Anterior cingulate cortex (tissue), 58 donors: ENCODE results near the gene FBXO2.

ENCODE experiments used
- DNase-seq, 58 donors: peaks; one replicate each; lab custom pipeline; 2025; lab: John Stamatoyannopoulos, UW

Gene FBXO2

DNA sequence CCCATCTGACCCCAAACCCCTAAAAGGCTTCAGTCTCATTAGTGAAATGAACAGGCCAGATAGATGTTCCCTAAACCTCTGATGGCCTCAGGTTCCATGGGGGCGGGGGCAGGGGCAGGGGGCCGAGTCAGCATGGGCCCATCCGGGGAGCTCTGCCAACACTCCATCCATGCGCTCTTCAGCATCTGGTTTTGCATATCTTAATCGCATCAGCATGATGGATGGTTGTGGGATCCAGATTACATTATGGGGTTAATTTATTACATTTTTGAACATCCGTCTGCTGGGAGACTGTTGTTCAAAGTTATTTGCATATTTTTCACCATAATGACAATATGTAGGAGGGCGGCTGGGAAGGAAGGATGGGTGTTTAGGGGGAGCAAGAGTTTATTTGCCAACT, 29.8 kb upstream of the FBXO2 start:
- DNase-seq = no peak

DNA sequence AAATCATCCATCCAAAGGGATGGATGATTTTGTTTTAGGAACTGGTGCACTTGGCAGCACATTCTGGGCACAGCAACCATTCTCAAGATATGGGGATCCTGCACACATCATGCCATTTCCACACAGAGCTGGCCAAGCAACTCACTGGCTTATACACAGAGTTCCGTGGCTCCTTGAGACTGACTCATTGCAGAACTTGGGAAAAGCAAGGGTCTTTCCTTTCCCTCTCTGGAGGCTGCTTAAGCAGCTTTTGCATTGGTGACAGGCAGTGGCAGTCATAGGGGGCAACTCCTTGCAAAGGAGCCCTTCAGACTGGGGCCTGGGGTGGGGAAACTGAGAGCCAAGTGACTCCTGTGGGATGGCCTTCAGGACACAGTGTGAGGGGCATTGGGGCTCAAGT, 28.6 kb upstream of the FBXO2 start:
- no peak for DNase-seq

DNA sequence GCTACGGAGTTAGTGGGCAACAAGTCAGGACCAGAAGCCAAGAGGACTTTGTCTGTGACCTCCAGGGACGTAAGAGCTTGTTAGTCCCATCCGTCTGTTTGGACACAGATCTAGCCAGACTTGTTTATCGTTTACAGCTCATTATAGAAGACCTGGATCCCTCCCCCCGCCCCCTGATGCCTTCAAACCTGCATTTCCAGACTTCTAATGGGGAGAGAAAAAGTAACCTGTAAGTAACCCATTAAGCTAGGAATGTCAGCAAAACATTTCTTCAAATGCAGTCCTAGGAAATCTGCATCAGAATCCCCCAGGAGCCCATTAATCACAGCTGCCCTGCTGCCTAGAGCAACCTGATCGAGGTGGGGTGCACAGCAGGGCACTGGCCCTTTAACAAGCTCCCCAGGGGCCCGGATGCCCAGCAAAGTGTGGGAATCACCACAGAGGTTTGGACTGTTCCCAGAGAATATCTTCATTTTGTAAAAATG, 28.1 kb upstream of the FBXO2 start:
- DNase-seq = no peak

- peak in 56 of 58 donors; percentile 22 to 90 (median 80) for DNase-seq
Measured at GRCh38 chr1:11681071-11681771, 27.0 kb upstream of the FBXO2 start, which contains the start of gene MAD2L2. TSS of gene MAD2L2 (minus strand) at chr1:11681148. CDS start at chr1:11680601, 547 bp downstream.

GRCh38 chr1:11680270-11681070, 26.2 kb upstream of the FBXO2 start:
- peak in 3 of 58 donors; percentile 47 to 60 (median 53) for DNase-seq

- DNase-seq = no peak
Measured at GRCh38 chr1:11678442-11678841, 24.2 kb upstream of the FBXO2 start.

DNA sequence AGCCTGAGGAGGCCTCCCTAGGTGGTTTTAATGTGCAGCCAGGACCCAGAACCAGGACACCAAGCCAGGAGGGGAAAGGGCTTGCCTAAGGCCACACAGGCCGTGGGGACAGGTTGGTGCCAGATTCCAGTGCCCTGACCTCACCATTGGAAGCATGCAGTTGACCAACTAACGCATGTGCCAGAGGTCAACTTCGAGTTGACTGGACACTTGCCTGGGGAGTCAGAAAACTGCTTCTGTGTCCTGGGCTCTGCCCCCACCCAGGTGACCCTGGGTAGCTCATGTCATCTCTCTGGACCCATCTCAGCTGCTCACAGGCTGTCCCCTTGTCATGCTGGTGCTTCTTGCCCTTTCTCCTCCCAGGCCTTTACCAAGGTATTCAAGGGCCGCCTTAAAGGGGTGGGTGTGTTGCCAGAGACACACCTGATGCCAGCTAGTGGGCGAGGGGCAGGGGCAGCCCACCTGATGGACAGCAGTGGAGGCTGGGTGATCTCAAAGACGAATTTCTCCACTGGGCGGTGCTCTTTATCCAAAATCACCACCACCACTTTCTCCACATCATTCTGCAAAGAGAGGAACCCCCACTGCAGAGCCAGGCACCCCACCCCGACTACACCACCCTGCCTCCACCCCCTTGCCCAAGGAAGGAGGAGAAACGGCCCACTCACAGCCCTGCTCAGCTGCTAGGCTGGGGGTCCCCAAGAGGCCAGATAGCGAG, 22.3 kb upstream of the FBXO2 start:
- no peak for DNase-seq

DNA sequence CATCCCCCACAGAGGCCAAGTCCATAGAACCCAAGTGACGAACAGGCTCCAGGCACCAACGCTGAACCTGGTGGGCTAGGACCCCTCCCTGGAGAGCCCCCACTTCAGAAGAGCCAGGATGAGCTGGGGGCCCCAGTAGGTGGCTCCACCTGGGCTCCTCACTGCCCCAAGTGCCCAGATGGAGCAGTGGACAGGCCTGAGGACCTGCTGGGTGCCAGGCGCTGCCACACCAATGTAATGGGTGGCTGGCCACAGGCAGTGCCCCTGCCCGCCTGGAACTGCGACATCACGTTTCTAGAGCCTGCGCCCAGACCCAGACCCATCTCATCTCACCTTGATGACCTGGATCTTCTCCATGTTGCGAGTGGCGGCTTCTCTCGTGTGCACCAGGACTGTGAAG, 21.1 kb upstream of the FBXO2 start:
- no peak for DNase-seq

GRCh38 chr1:11674488-11674887, 20.3 kb upstream of the FBXO2 start:
- DNase-seq = no peak

- DNase-seq = no peak
Measured at GRCh38 chr1:11673089-11673769, 19.0 kb upstream of the FBXO2 start.

GRCh38 chr1:11671544-11672286, 17.5 kb upstream of the FBXO2 start:
- no peak for DNase-seq

GRCh38 chr1:11671205-11671543, 16.9 kb upstream of the FBXO2 start:
- no peak for DNase-seq

DNA sequence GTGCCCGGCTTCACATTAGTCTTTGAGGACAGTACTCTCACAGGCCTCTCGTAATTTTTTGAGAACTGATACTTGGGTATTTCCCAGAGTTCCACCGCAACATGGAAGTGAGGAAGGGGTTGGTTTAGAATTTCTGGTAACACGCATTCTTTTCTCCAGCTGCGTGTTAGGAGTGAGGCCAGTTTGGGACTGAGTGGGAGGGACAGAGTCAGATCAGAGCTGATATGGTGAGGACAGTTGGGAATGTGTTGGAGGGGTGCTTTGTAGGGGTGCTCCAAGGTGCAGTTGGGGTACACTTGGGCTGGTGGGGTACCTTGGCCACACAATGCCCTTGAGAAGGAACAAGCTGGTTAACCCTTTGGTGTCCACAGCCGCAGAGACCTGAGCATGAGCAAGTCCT, 16.5 kb upstream of the FBXO2 start:
- no peak for DNase-seq

GRCh38 chr1:11668516-11668915, 14.3 kb upstream of the FBXO2 start:
- no peak for DNase-seq

DNA sequence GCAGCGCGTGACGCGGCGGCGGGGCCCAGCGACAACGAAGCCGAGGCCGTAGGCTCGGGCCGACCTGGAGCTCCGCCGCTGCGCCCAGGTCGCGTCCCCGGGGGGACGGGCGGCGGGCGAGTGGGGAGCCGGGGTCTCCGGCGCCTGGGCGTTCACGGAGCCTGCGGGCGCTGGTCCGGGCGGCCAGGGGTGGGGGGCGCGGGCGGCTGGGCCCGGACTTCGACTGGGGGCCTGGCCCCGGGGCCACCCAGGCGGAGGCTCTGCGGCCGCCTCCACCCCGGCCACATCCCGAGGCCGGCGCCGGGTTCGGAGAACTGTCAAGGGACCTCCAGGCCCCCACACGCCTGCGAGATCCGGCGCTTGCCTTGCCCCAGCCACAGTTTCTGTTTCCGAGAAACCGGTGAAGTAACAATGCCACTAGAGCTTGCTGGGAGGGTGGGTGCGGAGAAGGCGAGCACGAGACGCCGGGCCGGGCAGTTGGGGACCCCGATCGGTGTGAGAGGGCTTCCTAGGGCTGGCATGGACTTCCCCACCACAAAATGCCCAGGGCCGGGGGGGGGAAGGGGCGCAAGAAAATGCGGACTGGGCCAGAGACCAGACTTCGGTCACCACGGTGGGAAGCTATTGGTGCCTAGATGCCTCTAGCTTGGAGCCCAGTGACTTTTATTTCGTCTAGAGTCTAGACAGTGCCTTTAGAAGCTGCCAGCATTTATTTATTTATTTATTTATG, 10.3 kb upstream of the FBXO2 start:
- peak in 13 of 58 donors; percentile 14 to 34 (median 25) for DNase-seq

GRCh38 chr1:11661103-11661502, 6.9 kb upstream of the FBXO2 start:
- DNase-seq = no peak

GRCh38 chr1:11659748-11660147, 5.5 kb upstream of the FBXO2 start:
- DNase-seq = no peak

DNA sequence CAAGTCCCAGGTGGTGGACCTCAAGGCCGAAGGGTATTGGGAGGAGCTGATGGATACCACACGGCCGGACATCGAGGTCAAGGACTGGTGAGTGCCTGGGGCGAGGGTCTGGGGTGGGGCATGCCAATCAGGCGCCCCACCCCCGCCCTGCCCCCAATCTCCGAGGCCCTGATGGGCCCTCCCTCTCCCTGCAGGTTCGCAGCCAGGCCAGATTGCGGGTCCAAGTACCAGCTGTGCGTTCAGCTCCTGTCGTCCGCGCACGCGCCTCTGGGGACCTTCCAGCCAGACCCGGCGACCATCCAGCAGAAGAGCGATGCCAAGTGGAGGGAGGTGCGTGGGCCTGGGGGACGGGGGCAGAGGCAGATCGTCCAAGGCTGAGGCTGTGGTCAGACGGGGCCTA, 4.3 kb upstream of the FBXO2 start:
- no peak for DNase-seq

GRCh38 chr1:11657654-11658053, 3.4 kb upstream of the FBXO2 start:
- DNase-seq = no peak
